Right lobe of liver (tissue), 6 donors: ENCODE measurements around the gene SMARCC1. TPM values are rescaled to one million over a fixed set of nuclear protein-coding genes. Genes with fewer than 3 reads are reported as not detected.

Experiments used
- ATAC-seq, 4 donors: fragments of 200-7000 bp; cut with Tn5 transposase; one replicate each; pipeline ENCODE4 v1.9.1; 2020; ENCODE audit warnings: mild to moderate bottlenecking in 4 of 4, moderate library complexity in 4 of 4
- DNase-seq, 3 donors: peaks; one replicate each; pipeline ENCODE4 v3.0.0-alpha.2; 2020
- H3K27ac ChIP-seq, 3 donors: fragments of 200-600 bp; one replicate each; pipeline ENCODE4 v1.8.0; 2022
- H3K27me3 ChIP-seq, 2 donors: fragments of 200-600 bp; one replicate each; pipeline ENCODE4 v1.8.0; 2022
- H3K36me3 ChIP-seq, 4 donors: fragments of 200-600 bp; sonication (generic) in 1 of 4; one replicate each; pipeline versions ENCODE4 v1.5.1 to v1.8.0; 2017 to 2022; ENCODE audit warnings: control low read depth in 1 of 4
- H3K4me1 ChIP-seq, 4 donors: fragments of 200-600 bp; sonication (generic) in 1 of 4; one replicate each; pipeline versions ENCODE4 v1.5.1 to v1.8.0; 2017 to 2022; ENCODE audit warnings: control low read depth in 1 of 4
- H3K4me3 ChIP-seq, 3 donors: fragments of 200-600 bp; one replicate each; pipeline ENCODE4 v1.8.0; 2022
- H3K9me3 ChIP-seq, 4 donors: fragments of 200-600 bp; sonication (generic) in 1 of 4; one replicate each; pipeline versions ENCODE4 v1.5.1 to v1.8.0; 2017 to 2022; ENCODE audit warnings: control low read depth in 1 of 4
- CTCF ChIP-seq, 4 donors: fragments of 200-600 bp in 3 of 4; fragments of 450-650 bp in 1 of 4; IDR thresholded peaks; one replicate each; pipeline versions ENCODE4 v1.5.1 to v1.8.0; 2016 to 2022; ENCODE audit warnings: antibody characterized with exemption in 4 of 4, mild to moderate bottlenecking in 2 of 4
- POLR2A ChIP-seq: fragments of 450-650 bp; IDR thresholded peaks from one replicate; pipeline ENCODE4 v1.6.1; 2017; ENCODE audit warnings: antibody characterized with exemption, mild to moderate bottlenecking
- WGBS: methylation state at CpG from one replicate; pipeline ENCODE4 v1.1.6; 2018; ENCODE audit warnings: low coverage, low lambda C conversion rate; ENCODE audit not compliant: insufficient coverage; ENCODE audit errors: missing lambda C conversion rate; 5-methylcytosine and 5-hydroxymethylcytosine counted together
- intact Hi-C, 2 donors: fragments of 100-400 bp; cut with DNase I; formaldehyde crosslinking; loops; one replicate each; pipeline versions ENCODE4 v1.11.2 to v1.14.1; 2022
- total RNA-seq, 6 experiments: library from RNA; depleted of rRNA in 2 of 6; stranded (reverse); fragments of >200 nt in 2 of 6; fragmentation: NEBNext Ultra II Directional in 3 of 6; extraction: Animal tissue kit (Norgen Biotek cat#: 25700) in 3 of 6; gene quantifications; one replicate each; pipeline versions ENCODE4 v1.1.0 to v1.2.4, GENCODE V29; 2016 to 2023
- donor health status: DM: no; HTN: yes; CAD: no.
- donor health status: DM: no; HTN: no; CAD: no.
- donor health status: DM: no; HTN: no; CAD: no.
- donor health status: DM: no; HTN: yes; CAD: no.
- donor health status: DM: no; HTN: yes; CAD: no.

SMARCC1 gene
- total RNA-seq, 6 experiments from 2014 or later = 15.6 to 32.0 (median 24.1) TPM

DNA sequence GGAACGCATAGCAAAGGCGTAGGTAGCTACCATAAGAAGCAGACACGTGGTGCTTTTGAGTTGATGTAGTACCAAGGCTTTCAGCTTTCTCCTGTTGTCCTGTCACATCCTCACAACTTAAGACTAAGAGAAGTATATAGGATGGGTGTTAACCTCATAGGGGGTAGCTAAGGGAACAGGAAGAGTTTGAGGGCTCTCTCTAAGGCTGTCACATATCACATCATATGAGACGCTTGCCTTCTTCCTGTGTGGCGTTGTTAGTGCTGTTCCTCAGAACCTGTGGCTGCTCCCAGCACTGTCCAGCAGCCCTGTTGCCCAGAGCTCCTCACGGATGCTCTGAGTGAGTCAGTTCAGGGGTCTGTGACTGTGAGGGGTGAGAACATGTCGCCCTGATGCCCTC is 35.9 kb upstream of the SMARCC1 start:
- H3K4me3 ChIP-seq = no peak overlapping the region
- no peaks in the 10 kb centered on the region for H3K27me3 ChIP-seq
- H3K27ac ChIP-seq = no peak overlapping the region
- ATAC-seq (no peak), DNase-seq (no peak)
- intact Hi-C loops = no loop called here
- no peaks in the 10 kb centered on the region for H3K4me1 ChIP-seq
- 100% methylated on average over 4 of the region's 7 CpGs for WGBS
- TF ChIP-seq CTCF (IDR thresholded peaks at IDR 0.05) = no peak
- no peak for TF ChIP-seq POLR2A
- H3K9me3 ChIP-seq = no peaks in the 10 kb centered on the region
- peaks cover 0 to 17% (median 0%) of the 10 kb centered on the region in 4 donors for H3K36me3 ChIP-seq

- no peaks in the 10 kb centered on the region for H3K4me1 ChIP-seq
- TF ChIP-seq POLR2A = no peak
- no peak for TF ChIP-seq CTCF (IDR thresholded peaks at IDR 0.05)
- intact Hi-C loops = no loop called here
- DNase-seq (no peak), ATAC-seq (no peak)
- peaks cover 0 to 41% (median 4%) of the 10 kb centered on the region in 4 donors for H3K36me3 ChIP-seq
- H3K9me3 ChIP-seq = no peaks in the 10 kb centered on the region
- 68% methylated on average over 7 of the region's 8 CpGs for WGBS
- H3K27me3 ChIP-seq = no peaks in the 10 kb centered on the region
- no peak overlapping the region for H3K4me3 ChIP-seq
- no peak overlapping the region for H3K27ac ChIP-seq
Measured at GRCh38 chr3:47813551-47814177, 32.0 kb upstream of the SMARCC1 start.

DNA sequence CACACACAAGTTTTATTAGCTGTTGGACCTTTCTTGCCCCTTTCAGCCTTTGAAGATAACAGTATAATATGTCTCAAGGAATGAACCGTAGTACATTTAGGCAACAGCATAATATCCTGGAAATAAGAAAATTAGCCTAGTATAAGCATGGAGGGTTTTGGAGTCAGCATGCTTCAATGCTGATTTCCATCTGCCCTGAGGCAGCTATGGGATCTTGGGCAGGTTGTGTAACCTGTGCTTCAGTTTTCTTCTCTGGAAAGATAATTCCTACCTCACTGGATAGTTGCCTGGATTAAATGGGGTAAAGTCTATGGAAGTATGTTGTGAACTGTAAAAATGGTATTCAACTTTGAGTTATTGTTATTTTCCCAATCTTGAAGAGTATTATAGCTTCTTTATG is 22.9 kb upstream of the SMARCC1 start:
- Histone ChIP-seq H3K4me1 (peaks cover 0 to 8% (median 4%) of the 10 kb centered on the region in 4 donors), H3K9me3 (no peaks in the 10 kb centered on the region), H3K4me3 (no peak overlapping the region), H3K36me3 (peaks cover 0 to 15% (median 0%) of the 10 kb centered on the region in 4 donors), H3K27ac (no peak overlapping the region), H3K27me3 (no peaks in the 10 kb centered on the region)
- intact Hi-C loops = no loop called here
- TF ChIP-seq CTCF (IDR thresholded peaks at IDR 0.05) (no peak), POLR2A (no peak)
- 83% methylated on average over 1 of the region's 1 CpG for WGBS
- ATAC-seq (no peak), DNase-seq (no peak)

DNA sequence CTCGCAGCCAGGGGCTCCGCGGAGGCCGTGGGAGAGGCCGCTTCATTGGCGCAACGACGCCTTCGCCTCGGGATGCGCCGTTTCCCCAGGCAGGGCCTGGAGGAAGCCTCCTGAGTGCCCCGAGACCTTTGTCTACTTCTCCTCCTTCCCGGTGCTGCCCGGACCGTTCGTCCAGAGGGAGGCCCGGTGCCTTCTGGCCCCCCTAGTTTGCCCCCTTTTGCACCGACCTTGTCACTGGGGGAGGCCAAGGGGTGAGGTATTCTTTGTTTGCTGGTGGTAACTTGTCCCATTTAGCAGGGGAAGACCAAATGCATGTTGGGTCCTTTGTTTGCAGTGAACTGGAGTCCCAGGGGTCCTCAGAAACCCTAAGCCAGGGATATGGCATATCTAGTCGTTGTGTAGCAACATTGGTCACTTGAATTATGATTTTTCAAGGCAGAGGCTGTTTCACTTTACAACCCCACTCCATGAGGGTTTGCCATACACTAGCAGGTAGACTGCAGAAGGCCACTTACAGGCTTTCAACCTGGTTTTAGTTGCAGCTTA is 21.9 kb upstream of the SMARCC1 start:
- DNase-seq = no peak
- Histone ChIP-seq H3K27me3 (no peaks in the 10 kb centered on the region), H3K27ac (peak overlapping the region; percentile 77 to 94 (median 86)), H3K9me3 (no peaks in the 10 kb centered on the region), H3K4me3 (peak overlapping the region; percentile 87 to 92 (median 88)), H3K36me3 (peaks cover 0 to 10% (median 0%) of the 10 kb centered on the region in 4 donors), H3K4me1 (peaks cover 0 to 8% (median 4%) of the 10 kb centered on the region in 4 donors)
- WGBS = 0% methylated on average over 4 of the region's 20 CpGs
- ATAC-seq = no peak
- intact Hi-C loops = no loop called here
- TF ChIP-seq POLR2A (no peak), CTCF (IDR thresholded peaks at IDR 0.05) (no peak)
